IPS DF 6.9 (cell line): Measurements from ENCODE around the gene KCNK2.

Experiments used
- DNase-seq: peaks from one replicate; pipeline ENCODE4 v3.0.0-alpha.2; 2013; ENCODE audit warnings: low read depth, low spot score
- H3K27ac ChIP-seq: one replicate; pipeline ENCODE4 v1.5.1; 2013; ENCODE audit warnings: low read length, control low read depth
- H3K27me3 ChIP-seq: 2 replicates; pipeline ENCODE4 v1.6.1; 2013; ENCODE audit warnings: mild to moderate bottlenecking, low read length; ENCODE audit not compliant: control insufficient read depth, insufficient read depth
- H3K36me3 ChIP-seq: 2 replicates; pipeline ENCODE4 v1.6.1; 2013; ENCODE audit warnings: low read length; ENCODE audit not compliant: control insufficient read depth, insufficient read depth
- H3K4me1 ChIP-seq: 2 replicates; pipeline ENCODE4 v1.6.1; 2013; ENCODE audit warnings: low read length; ENCODE audit not compliant: control insufficient read depth, insufficient read depth
- H3K4me3 ChIP-seq: 2 replicates; pipeline ENCODE4 v1.5.1; 2013; ENCODE audit warnings: mild to moderate bottlenecking, low read length
- H3K9me3 ChIP-seq: 2 replicates; pipeline ENCODE4 v1.6.1; 2013; ENCODE audit warnings: low read length, inconsistent platforms; ENCODE audit not compliant: control insufficient read depth, insufficient read depth
- WGBS: extraction: QIAGEN DNeasy Blood & Tissue Kit; methylation state at CpG from one replicate; pipeline ENCODE4 v1.1.7; 2013; ENCODE audit warnings: mixed read lengths, missing lambda C conversion rate; ENCODE audit not compliant: insufficient read length, insufficient coverage; 5-methylcytosine and 5-hydroxymethylcytosine counted together

The KCNK2 gene

GRCh38 chr1:215094381-215094780 is 11.8 kb downstream of the KCNK2 start:
- Histone ChIP-seq H3K36me3 (no peaks in the 10 kb centered on the region), H3K9me3 (no peaks in the 10 kb centered on the region), H3K4me1 (no peaks in the 10 kb centered on the region), H3K27ac (no peak overlapping the region), H3K4me3 (no peak overlapping the region), H3K27me3 (no peaks in the 10 kb centered on the region)
- DNase-seq, result no peak
- no CpG with 5 or more reads among the region's 1 CpG for WGBS

GRCh38 chr1:215095524-215095923 is 13.0 kb downstream of the KCNK2 start:
- H3K4me3 ChIP-seq, result no peak overlapping the region
- H3K27me3 ChIP-seq, result no peaks in the 10 kb centered on the region
- no peak overlapping the region for H3K27ac ChIP-seq
- DNase-seq, result no peak
- no peaks in the 10 kb centered on the region for H3K9me3 ChIP-seq
- no peaks in the 10 kb centered on the region for H3K36me3 ChIP-seq
- no CpG with 5 or more reads among the region's 5 CpGs for WGBS
- H3K4me1 ChIP-seq, result no peaks in the 10 kb centered on the region

GRCh38 chr1:215101511-215101910 is 19.0 kb downstream of the KCNK2 start:
- no CpG with 5 or more reads among the region's 3 CpGs for WGBS
- Histone ChIP-seq H3K36me3 (no peaks in the 10 kb centered on the region), H3K4me1 (no peaks in the 10 kb centered on the region), H3K27ac (no peak overlapping the region), H3K4me3 (no peak overlapping the region), H3K9me3 (no peaks in the 10 kb centered on the region), H3K27me3 (no peaks in the 10 kb centered on the region)
- DNase-seq, result no peak

GRCh38 chr1:215104283-215104682 is 21.7 kb downstream of the KCNK2 start:
- Histone ChIP-seq H3K9me3 (no peaks in the 10 kb centered on the region), H3K27me3 (no peaks in the 10 kb centered on the region), H3K4me1 (no peaks in the 10 kb centered on the region), H3K4me3 (no peak overlapping the region), H3K27ac (no peak overlapping the region), H3K36me3 (no peaks in the 10 kb centered on the region)
- DNase-seq, result no peak
- no CpG with 5 or more reads among the region's 3 CpGs for WGBS

- Histone ChIP-seq H3K4me1 (no peaks in the 10 kb centered on the region), H3K9me3 (no peaks in the 10 kb centered on the region), H3K27ac (no peak overlapping the region), H3K4me3 (no peak overlapping the region), H3K36me3 (no peaks in the 10 kb centered on the region), H3K27me3 (no peaks in the 10 kb centered on the region)
- no CpG with 5 or more reads among the region's 2 CpGs for WGBS
- DNase-seq, result no peak
Measured at GRCh38 chr1:215106067-215106466, 23.5 kb downstream of the KCNK2 start.

- no peak overlapping the region for H3K4me3 ChIP-seq
- H3K36me3 ChIP-seq, result no peaks in the 10 kb centered on the region
- WGBS, result 100% methylated on average over 1 of the region's 5 CpGs
- no peaks in the 10 kb centered on the region for H3K27me3 ChIP-seq
- no peak for DNase-seq
- H3K4me1 ChIP-seq, result no peaks in the 10 kb centered on the region
- no peaks in the 10 kb centered on the region for H3K9me3 ChIP-seq
- no peak overlapping the region for H3K27ac ChIP-seq
Measured at GRCh38 chr1:215109171-215109570, 26.6 kb downstream of the KCNK2 start.

GRCh38 chr1:215111916-215112315 is 29.4 kb downstream of the KCNK2 start:
- Histone ChIP-seq H3K27me3 (no peaks in the 10 kb centered on the region), H3K36me3 (no peaks in the 10 kb centered on the region), H3K4me1 (no peaks in the 10 kb centered on the region), H3K9me3 (no peaks in the 10 kb centered on the region), H3K4me3 (no peak overlapping the region), H3K27ac (no peak overlapping the region)
- WGBS, result no CpG with 5 or more reads among the region's 3 CpGs
- DNase-seq, result no peak

GRCh38 chr1:215113776-215114153 is 31.2 kb downstream of the KCNK2 start:
- H3K9me3 ChIP-seq, result no peaks in the 10 kb centered on the region
- H3K4me1 ChIP-seq, result no peaks in the 10 kb centered on the region
- no peak overlapping the region for H3K4me3 ChIP-seq
- no peak overlapping the region for H3K27ac ChIP-seq
- H3K36me3 ChIP-seq, result no peaks in the 10 kb centered on the region
- no peaks in the 10 kb centered on the region for H3K27me3 ChIP-seq
- no peak for DNase-seq
- no CpG with 5 or more reads among the region's 3 CpGs for WGBS

GRCh38 chr1:215114154-215114933 is 31.8 kb downstream of the KCNK2 start:
- WGBS, result no CpG with 5 or more reads among the region's 2 CpGs
- DNase-seq, result no peak
- no peaks in the 10 kb centered on the region for H3K27me3 ChIP-seq
- no peak overlapping the region for H3K4me3 ChIP-seq
- no peaks in the 10 kb centered on the region for H3K9me3 ChIP-seq
- H3K36me3 ChIP-seq, result no peaks in the 10 kb centered on the region
- H3K27ac ChIP-seq, result no peak overlapping the region
- H3K4me1 ChIP-seq, result no peaks in the 10 kb centered on the region

- no peaks in the 10 kb centered on the region for H3K27me3 ChIP-seq
- no peaks in the 10 kb centered on the region for H3K4me1 ChIP-seq
- H3K36me3 ChIP-seq, result no peaks in the 10 kb centered on the region
- H3K27ac ChIP-seq, result no peak overlapping the region
- WGBS, result no CpG with 5 or more reads among the region's 1 CpG
- no peak overlapping the region for H3K4me3 ChIP-seq
- no peak for DNase-seq
- H3K9me3 ChIP-seq, result no peaks in the 10 kb centered on the region
Measured at GRCh38 chr1:215115760-215116159, 33.2 kb downstream of the KCNK2 start.

- Histone ChIP-seq H3K9me3 (no peaks in the 10 kb centered on the region), H3K4me1 (no peaks in the 10 kb centered on the region), H3K36me3 (no peaks in the 10 kb centered on the region), H3K27me3 (no peaks in the 10 kb centered on the region), H3K4me3 (no peak overlapping the region), H3K27ac (no peak overlapping the region)
- DNase-seq, result no peak
- no CpG with 5 or more reads among the region's 1 CpG for WGBS
Measured at GRCh38 chr1:215118081-215118480, 35.5 kb downstream of the KCNK2 start.
